ENCODE results near the gene CAMKV. TPM values are rescaled to one million over a fixed set of nuclear protein-coding genes. Genes with fewer than 3 reads are reported as not detected.
A peak's percentile ranks its signal among the peaks of the same experiment; 100 is the strongest.
"Not testable (repeated sequence)": the region's sequence is repeated elsewhere in the genome, so short reads cannot be mapped to it uniquely, and the experiment has no call there.

Gene CAMKV
- total RNA-seq, 1 donor from 2014 or later: not detected

GRCh38 chr3:49839193-49839809, 30.4 kb downstream of the CAMKV start:
- TF ChIP-seq CTCF (conservative IDR thresholded peaks at IDR 0.05; ENCODE audit: low read depth, low read length): peak; percentile 92
- no peak overlapping the region for H3K4me3 ChIP-seq (ENCODE audit: low read depth, low read length)
- DNase-seq (ENCODE audit: low read depth): no peak

- H3K4me3 ChIP-seq (ENCODE audit: low read depth, low read length): no peak overlapping the region
- DNase-seq (ENCODE audit: low read depth): no peak
- no peak for TF ChIP-seq CTCF (conservative IDR thresholded peaks at IDR 0.05; ENCODE audit: low read depth, low read length)
Observed at GRCh38 chr3:49831341-49831740, 38.4 kb downstream of the CAMKV start.

GRCh38 chr3:49826016-49826415, 43.7 kb downstream of the CAMKV start:
- no peak for DNase-seq (ENCODE audit: low read depth)
- TF ChIP-seq CTCF (conservative IDR thresholded peaks at IDR 0.05; ENCODE audit: low read depth, low read length): no peak
- H3K4me3 ChIP-seq (ENCODE audit: low read depth, low read length): no peak overlapping the region

GRCh38 chr3:49823131-49823530, 46.6 kb downstream of the CAMKV start:
- not testable (repeated sequence) for H3K4me3 ChIP-seq (ENCODE audit: low read depth, low read length); DNase-seq (ENCODE audit: low read depth)

- H3K4me3 ChIP-seq (ENCODE audit: low read depth, low read length): peak within 1 kb of the TSS; percentile 50
- TF ChIP-seq CTCF (conservative IDR thresholded peaks at IDR 0.05; ENCODE audit: low read depth, low read length): no peak
- no peak for DNase-seq (ENCODE audit: low read depth)
Observed at GRCh38 chr3:49813497-49814174, 56.1 kb downstream of the CAMKV start, which contains the start of gene UBA7. Gene UBA7 (minus strand): TSS chr3:49813953. CDS start chr3:49813787, 166 bp downstream.

- H3K4me3 ChIP-seq (ENCODE audit: low read depth, low read length): peak overlapping the region; percentile 50
- no peak for TF ChIP-seq CTCF (conservative IDR thresholded peaks at IDR 0.05; ENCODE audit: low read depth, low read length)
Observed at GRCh38 chr3:49812916-49813496, 56.7 kb downstream of the CAMKV start.

More at GRCh38 chr3:49812916-49813496, 56.7 kb downstream of the CAMKV start:
- no peak for DNase-seq (ENCODE audit: low read depth)

Other genes with a start within 250 kb of the CAMKV start
- gene APEH, start 195.6 kb downstream of the CAMKV start, total RNA-seq: 126 and 199 TPM in 2 replicates
- 4.3 and 5.5 TPM in 2 replicates for gene MST1, start 180.4 kb downstream of the CAMKV start, total RNA-seq
- 18.0 and 19.0 TPM in 2 replicates for gene RNF123, start 180.3 kb downstream of the CAMKV start, total RNA-seq
- 0.07 and 0.86 TPM in 2 replicates for gene AMIGO3, start 150.2 kb downstream of the CAMKV start, total RNA-seq
- gene GMPPB, start 146.0 kb downstream of the CAMKV start, total RNA-seq: 50.4 and 88.9 TPM in 2 replicates
- gene IP6K1, start 83.4 kb downstream of the CAMKV start, total RNA-seq: 27.5 and 30.7 TPM in 2 replicates
- gene CDHR4, start 70.0 kb downstream of the CAMKV start, total RNA-seq: not detected in 2 replicates
- gene INKA1, start 66.6 kb downstream of the CAMKV start, total RNA-seq: 2.5 TPM in 1 of 2 replicates, not detected in the other
- 2.4 and 12.2 TPM in 2 replicates for gene UBA7, start 56.0 kb downstream of the CAMKV start, total RNA-seq
- 17.1 and 18.9 TPM in 2 replicates for gene TRAIP, start 13.3 kb downstream of the CAMKV start, total RNA-seq
- gene MST1R, start 34.0 kb upstream of the CAMKV start, total RNA-seq: 5.3 and 5.6 TPM in 2 replicates
- 9.1 and 17.9 TPM in 2 replicates for gene MON1A, start 59.9 kb upstream of the CAMKV start, total RNA-seq
- gene RBM6, start 70.2 kb upstream of the CAMKV start, total RNA-seq: 24.0 and 36.6 TPM in 2 replicates
- 52.3 and 80.7 TPM in 2 replicates for gene RBM5, start 219.0 kb upstream of the CAMKV start, total RNA-seq

Data from epithelial cell of proximal tubule (primary cell).